H1 (cell line): Measurements from ENCODE around the gene EGFL6. TPM values are rescaled to one million over a fixed set of nuclear protein-coding genes. Genes with fewer than 3 reads are reported as not detected.

Experiments used
- CTCF ChIA-PET: fragments of 300-600 bp; sonication (Branson Sonifier 250); formaldehyde crosslinking; loops from one replicate; lab custom pipeline; 2021; ENCODE audit not compliant: partially characterized antibody; lab: Charles Lee
- POLR2A ChIA-PET: fragments of 300-600 bp; sonication (Branson Sonifier 250); formaldehyde crosslinking; loops from one replicate; lab custom pipeline; 2021; ENCODE audit warnings: inconsistent platforms; ENCODE audit not compliant: partially characterized antibody; lab: Charles Lee
- DNase-seq, 2 experiments: peaks; one replicate each; pipeline versions ENCODE4 v3.0.0 to v3.0.0-alpha.2; 2010 to 2022; ENCODE audit warnings: low spot score in 2 of 2, low read depth in 1 of 2, mixed read lengths in 1 of 2
- FAIRE-seq: peaks from 2 replicates; lab custom pipeline; 2011; peaks lifted over from hg19 to GRCh38; lab: Jason Lieb, UNC
- H2AFZ ChIP-seq: 2 replicates; pipeline ENCODE4 v1.8.1; 2012; ENCODE audit warnings: low read length, inconsistent platforms
- H2AK5ac ChIP-seq: 2 replicates; pipeline ENCODE4 v1.6.1; 2013; ENCODE audit warnings: low read depth, low read length
- H2BK120ac ChIP-seq: replicated peaks from 2 replicates; pipeline ENCODE3; 2013; ENCODE audit warnings: low read depth, low read length, inconsistent platforms
- H2BK12ac ChIP-seq: 2 replicates; pipeline ENCODE4 v1.6.1; 2013; ENCODE audit warnings: low read depth, low read length
- H2BK15ac ChIP-seq: 2 replicates; pipeline ENCODE4 v1.6.1; 2013; ENCODE audit warnings: low read length
- H2BK20ac ChIP-seq: 2 replicates; pipeline ENCODE4 v1.6.1; 2013; ENCODE audit warnings: low read length
- H2BK5ac ChIP-seq: 2 replicates; pipeline ENCODE4 v1.6.1; 2013; ENCODE audit warnings: low read depth, low read length
- H3K14ac ChIP-seq: 2 replicates; pipeline ENCODE4 v1.6.1; 2013; ENCODE audit warnings: inconsistent platforms; ENCODE audit not compliant: insufficient read length
- H3K18ac ChIP-seq: 2 replicates; pipeline ENCODE4 v1.6.1; 2013; ENCODE audit warnings: low read length; ENCODE audit errors: extremely low read depth
- H3K23ac ChIP-seq: 2 replicates; pipeline ENCODE4 v1.6.1; 2013; ENCODE audit warnings: inconsistent platforms; ENCODE audit not compliant: insufficient read length
- H3K23me2 ChIP-seq: 2 replicates; pipeline ENCODE4 v1.6.1; 2013; ENCODE audit warnings: low read depth, low read length
- H3K27ac ChIP-seq: 2 replicates; pipeline ENCODE4 v1.6.1; 2011; ENCODE audit warnings: low read depth, low read length, inconsistent platforms
- H3K27me3 ChIP-seq, 4 experiments: replicated peaks in 1 of 4; 1 replicate in 1 of 4; 2 replicates in 3 of 4; pipeline versions ENCODE4 v1.6.1 to v1.8.1; 2011 to 2013; ENCODE audit warnings: low read length in 3 of 4, mild to moderate bottlenecking in 3 of 4, inconsistent platforms in 2 of 4, mixed read lengths in 2 of 4, moderate library complexity in 1 of 4; ENCODE audit not compliant: control insufficient read depth in 3 of 4, insufficient read depth in 3 of 4; ENCODE audit errors: extremely low read depth in 1 of 4
- H3K36me3 ChIP-seq, 4 experiments: 2 replicates each; pipeline versions ENCODE4 v1.6.1 to v1.8.1; 2011 to 2013; ENCODE audit warnings: mild to moderate bottlenecking in 4 of 4, low read length in 3 of 4, moderate library complexity in 2 of 4, control low read depth in 1 of 4, inconsistent platforms in 1 of 4; ENCODE audit not compliant: insufficient read depth in 4 of 4, control insufficient read depth in 2 of 4
- H3K4ac ChIP-seq: replicated peaks from 2 replicates; pipeline ENCODE3; 2013; ENCODE audit warnings: low read length, low read depth, mixed read lengths, inconsistent platforms; ENCODE audit not compliant: insufficient read length
- H3K4me1 ChIP-seq, 4 experiments: replicated peaks in 1 of 4; 1 replicate in 1 of 4; 2 replicates in 3 of 4; pipeline versions ENCODE4 v1.6.1 to v1.8.1; 2011 to 2013; ENCODE audit warnings: low read length in 3 of 4, inconsistent platforms in 2 of 4, mixed read lengths in 1 of 4; ENCODE audit not compliant: insufficient read depth in 4 of 4, control insufficient read depth in 3 of 4
- H3K4me2 ChIP-seq, 2 experiments: 2 replicates each; pipeline versions ENCODE4 v1.6.1 to v1.8.1; 2011 to 2013; ENCODE audit warnings: low read depth in 2 of 2, low read length in 2 of 2, control low read depth in 1 of 2, inconsistent platforms in 1 of 2, mild to moderate bottlenecking in 1 of 2; ENCODE audit not compliant: insufficient read depth in 1 of 2
- H3K4me3 ChIP-seq, 4 experiments: fragments of 200-600, 300-600 bp in 1 of 4; sonication (generic), shearing (Covaris generic), sonication (Bioruptor Twin) in 1 of 4; 2 replicates each; pipeline versions ENCODE4 v1.5.1 to v1.8.1; 2011 to 2016; ENCODE audit warnings: low read length in 4 of 4, low read depth in 3 of 4, control low read depth in 2 of 4, inconsistent platforms in 2 of 4, mild to moderate bottlenecking in 2 of 4, mixed read lengths in 1 of 4, moderate library complexity in 1 of 4; ENCODE audit not compliant: insufficient read depth in 2 of 4; ENCODE audit errors: extremely low read depth in 1 of 4
- H3K56ac ChIP-seq: replicated peaks from 2 replicates; pipeline ENCODE3; 2013; ENCODE audit warnings: low read depth, mild to moderate bottlenecking, mixed read lengths, low read length, inconsistent platforms; ENCODE audit not compliant: insufficient read length
- H3K79me1 ChIP-seq: 2 replicates; pipeline ENCODE4 v1.6.1; 2013; ENCODE audit warnings: low read depth, low read length, control low read depth
- H3K79me2 ChIP-seq, 2 experiments: 2 replicates each; pipeline versions ENCODE4 v1.6.1 to v1.8.1; 2012 to 2013; ENCODE audit warnings: low read length in 2 of 2, mild to moderate bottlenecking in 2 of 2, inconsistent platforms in 1 of 2; ENCODE audit not compliant: insufficient read depth in 2 of 2, control insufficient read depth in 1 of 2
- H3K9ac ChIP-seq, 4 experiments: replicated peaks in 1 of 4; 1 replicate in 1 of 4; 2 replicates in 3 of 4; pipeline versions ENCODE4 v1.6.1 to v1.8.1; 2011 to 2013; ENCODE audit warnings: low read depth in 3 of 4, low read length in 3 of 4, control low read depth in 2 of 4, mild to moderate bottlenecking in 2 of 4, moderate library complexity in 2 of 4, inconsistent platforms in 1 of 4; ENCODE audit errors: extremely low read depth in 1 of 4
- H3K9me3 ChIP-seq, 2 experiments: 2 replicates each; pipeline versions ENCODE4 v1.6.1 to v1.8.1; 2012 to 2013; ENCODE audit warnings: mild to moderate bottlenecking in 2 of 2, moderate library complexity in 2 of 2, control low read depth in 1 of 2, inconsistent platforms in 1 of 2, low read depth in 1 of 2, low read length in 1 of 2, mixed read lengths in 1 of 2; ENCODE audit not compliant: insufficient read depth in 2 of 2
- H4K20me1 ChIP-seq, 2 experiments: replicated peaks in 1 of 2; 2 replicates each; pipeline versions ENCODE3 to v1.8.1; 2011 to 2013; ENCODE audit warnings: inconsistent platforms in 2 of 2, low read length in 2 of 2, mild to moderate bottlenecking in 1 of 2; ENCODE audit not compliant: insufficient read depth in 2 of 2, control insufficient read depth in 1 of 2
- H4K5ac ChIP-seq: 2 replicates; pipeline ENCODE4 v1.6.1; 2013; ENCODE audit warnings: low read length, low read depth, mixed read lengths, inconsistent platforms; ENCODE audit not compliant: insufficient read length
- H4K8ac ChIP-seq: 2 replicates; pipeline ENCODE4 v1.8.0; 2013; ENCODE audit warnings: mild to moderate bottlenecking, moderate library complexity, low read length, inconsistent platforms; ENCODE audit not compliant: insufficient read depth; ENCODE audit errors: extremely low read depth
- H4K91ac ChIP-seq: replicated peaks from 2 replicates; pipeline ENCODE3; 2013; ENCODE audit warnings: low read length, mixed read lengths, inconsistent platforms; ENCODE audit not compliant: insufficient read length
- CHD2 ChIP-seq: IDR thresholded peaks from 2 replicates; pipeline ENCODE4 v1.6.1; 2012; ENCODE audit warnings: low read length, improper control_type of control experiment
- CREB1 ChIP-seq: IDR thresholded peaks from 2 replicates; pipeline ENCODE4 v1.6.1; 2012; ENCODE audit warnings: inconsistent platforms
- EZH2 ChIP-seq: fragments of 200-600 bp; sonication (generic); IDR thresholded peaks from 2 replicates; pipeline ENCODE4 v1.7.1; 2012; ENCODE audit warnings: low read depth, mild to moderate bottlenecking, moderate library complexity, low read length, inconsistent platforms; ENCODE audit not compliant: severe bottlenecking
- FOSL1 ChIP-seq: IDR thresholded peaks from 2 replicates; pipeline ENCODE4 v1.6.1; 2011; ENCODE audit warnings: mild to moderate bottlenecking, low read depth, low read length, moderate library complexity; ENCODE audit not compliant: insufficient read depth
- GTF2F1 ChIP-seq: IDR thresholded peaks from 2 replicates; pipeline ENCODE4 v1.6.1; 2012; ENCODE audit warnings: low read depth, low read length, improper control_type of control experiment, borderline replicate concordance
- JUND ChIP-seq: IDR thresholded peaks from 2 replicates; pipeline ENCODE4 v1.6.1; 2011; ENCODE audit warnings: mild to moderate bottlenecking, improper control_type of control experiment, low read length
- KDM5A ChIP-seq: fragments of 200-600 bp; IDR thresholded peaks from 2 replicates; pipeline ENCODE4 v1.7.1; 2012; ENCODE audit warnings: mild to moderate bottlenecking, low read length, inconsistent platforms, mixed read lengths
- MAFK ChIP-seq: IDR thresholded peaks from 2 replicates; pipeline ENCODE4 v1.6.1; 2012; ENCODE audit warnings: low read depth, mild to moderate bottlenecking, improper control_type of control experiment, low read length
- RFX5 ChIP-seq: IDR thresholded peaks from 2 replicates; pipeline ENCODE4 v1.6.1; 2011; ENCODE audit warnings: low read depth, low read length, improper control_type of control experiment, borderline replicate concordance
- RXRA ChIP-seq: IDR thresholded peaks from 2 replicates; pipeline ENCODE4 v1.6.1; 2011; ENCODE audit warnings: low read depth, mild to moderate bottlenecking, low read length, moderate library complexity; ENCODE audit not compliant: insufficient read depth
- SIN3A ChIP-seq, 2 experiments: IDR thresholded peaks in 1 of 2; conservative IDR thresholded peaks in 1 of 2; 2 replicates each; pipeline ENCODE4 v1.6.1; 2011 to 2012; ENCODE audit warnings: low read length in 2 of 2, improper control_type of control experiment in 1 of 2, low read depth in 1 of 2, mild to moderate bottlenecking in 1 of 2
- SP1 ChIP-seq: IDR thresholded peaks from 2 replicates; pipeline ENCODE4 v1.6.1; 2011; ENCODE audit warnings: low read depth, low read length
- TEAD4 ChIP-seq: IDR thresholded peaks from 2 replicates; pipeline ENCODE4 v1.6.1; 2012; ENCODE audit warnings: low read depth, low read length, inconsistent platforms, mixed read lengths
- WGBS, 2 experiments: shearing (Covaris generic) in 1 of 2; methylation state at CpG; one replicate each; pipeline versions ENCODE4 v1.1.6 to v1.1.7; 2013 to 2015; ENCODE audit warnings: low lambda C conversion rate in 2 of 2, mixed read lengths in 2 of 2, inconsistent platforms in 1 of 2, low coverage in 1 of 2, missing lambda C conversion rate in 1 of 2; ENCODE audit not compliant: insufficient replicate concordance in 2 of 2, insufficient coverage in 1 of 2, insufficient read length in 1 of 2; ENCODE audit errors: extremely low coverage in 1 of 2, missing lambda C conversion rate in 1 of 2; 5-methylcytosine and 5-hydroxymethylcytosine counted together
- polyA plus RNA-seq, 7 experiments: library from polyadenylated mRNA; depleted of rRNA in 3 of 7; stranded (reverse) in 5 of 7; unstranded in 2 of 7; fragments of >200 nt in 5 of 7; fragments of 200-250 nt in 2 of 7; gene quantifications; 1 replicate in 5 of 7; 2 replicates in 1 of 7; 4 replicates in 1 of 7; pipeline versions ENCODE4 v1.2.1 to v1.2.3, GENCODE V29; 2011 to 2013; ENCODE audit warnings: missing spikeins in 2 of 7, mixed read lengths in 2 of 7
- total RNA-seq: library from RNA; stranded (reverse); fragmentation: NEBNext Ultra II Directional; extraction: Animal tissue kit (Norgen Biotek cat#: 25700); gene quantifications from 2 replicates; pipeline ENCODE4 v1.2.1, GENCODE V29; 2021
- TF ChIP-seq, protein P1 (sequence below): IDR thresholded peaks from 2 replicates; pipeline ENCODE4 v1.6.1; 2011; ENCODE audit warnings: low read length, improper control_type of control experiment

The EGFL6 gene
- total and polyA plus RNA-seq, 2 of the 8 experiments (the other 6 are each of a cell fraction or from before 2014, with no cell fraction given), result 0.93 to 1.1 TPM

DNA sequence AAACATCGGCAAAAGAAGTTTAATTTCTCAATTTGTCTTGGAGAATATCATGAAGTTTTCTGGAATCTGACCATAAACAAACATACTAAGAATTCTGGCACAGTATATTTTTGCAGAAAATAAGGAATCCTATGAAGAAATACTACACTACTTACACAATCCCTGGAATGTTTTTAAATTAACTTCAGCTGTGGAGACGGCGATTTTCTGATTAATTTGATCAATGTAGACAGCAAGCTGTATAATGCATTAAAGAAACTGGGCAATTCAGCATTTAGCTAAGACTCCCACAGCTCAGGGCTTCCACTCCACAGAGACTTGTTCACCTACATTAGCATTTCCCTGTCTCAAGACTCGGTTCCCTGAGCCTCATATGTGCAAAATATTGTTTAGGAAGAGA is 12.2 kb downstream of the EGFL6 start:
- Histone ChIP-seq H3K4ac (no peak overlapping the region), H3K27ac (no peak overlapping the region), H4K8ac (no peak overlapping the region), H2BK120ac (no peak overlapping the region), H3K4me2 (no peak overlapping the region), H2AFZ (no peak overlapping the region), H4K5ac (no peak overlapping the region), H3K4me3 (no peak overlapping the region), H3K27me3 (no peaks in the 10 kb centered on the region), H4K20me1 (no peaks in the 10 kb centered on the region), H3K14ac (no peak overlapping the region), H3K23ac (no peak overlapping the region), H3K4me1 (no peaks in the 10 kb centered on the region), H3K79me1 (no peaks in the 10 kb centered on the region), H3K36me3 (no peaks in the 10 kb centered on the region), H3K79me2 (no peaks in the 10 kb centered on the region), H2AK5ac (no peak overlapping the region), H3K18ac (no peak overlapping the region), H2BK15ac (no peak overlapping the region), H3K9me3 (no peaks in the 10 kb centered on the region), H2BK5ac (no peak overlapping the region), H3K9ac (no peak overlapping the region), H3K23me2 (no peaks in the 10 kb centered on the region)
- FAIRE-seq, result no peak
- CTCF ChIA-PET, result no interaction called here
- POLR2A ChIA-PET, result no interaction called here
- 98% methylated on average over 4 of the region's 4 CpGs; no CpG with 5 or more reads in 1 of the 2 experiments for WGBS, 2 experiments
- no peak for TF ChIP-seq TEAD4
- TF ChIP-seq GTF2F1, result no peak
- TF ChIP-seq FOSL1, result no peak
- no peak for TF ChIP-seq RFX5
- no peak for TF ChIP-seq CHD2
- TF ChIP-seq SP1, result no peak
- TF ChIP-seq MAFK, result no peak
- TF ChIP-seq KDM5A, result no peak
- no peak for TF ChIP-seq CREB1
- TF ChIP-seq, protein P1, sequence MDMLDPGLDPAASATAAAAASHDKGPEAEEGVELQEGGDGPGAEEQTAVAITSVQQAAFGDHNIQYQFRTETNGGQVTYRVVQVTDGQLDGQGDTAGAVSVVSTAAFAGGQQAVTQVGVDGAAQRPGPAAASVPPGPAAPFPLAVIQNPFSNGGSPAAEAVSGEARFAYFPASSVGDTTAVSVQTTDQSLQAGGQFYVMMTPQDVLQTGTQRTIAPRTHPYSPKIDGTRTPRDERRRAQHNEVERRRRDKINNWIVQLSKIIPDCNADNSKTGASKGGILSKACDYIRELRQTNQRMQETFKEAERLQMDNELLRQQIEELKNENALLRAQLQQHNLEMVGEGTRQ, result no peak
- TF ChIP-seq EZH2, result no peak
- TF ChIP-seq RXRA, result no peak
- TF ChIP-seq JUND, result no peak
- TF ChIP-seq SIN3A (conservative IDR thresholded peaks at IDR 0.05 in 1 of 2, IDR thresholded peaks at IDR 0.05 in 1 of 2; ENCODE audit: low read depth in 1 of 2, low read length in 2 of 2), result no peak
- TF ChIP-seq, all 59 proteins: peak for 0
- Histone ChIP-seq H2BK12ac (no peak overlapping the region), H4K91ac (no peak overlapping the region), H3K56ac (no peak overlapping the region), H2BK20ac (no peak overlapping the region)
- DNase-seq, result no peak
